GM12878 (cell line): ENCODE results near the gene B3GNT7. TPM values are rescaled to one million over a fixed set of nuclear protein-coding genes. Genes with fewer than 3 reads are reported as not detected.

ENCODE experiments used
- ATAC-seq: fragments of 200-7000 bp; cut with Tn5 transposase; 3 replicates; pipeline ENCODE4 v1.9.1; 2020; ENCODE audit warnings: mild to moderate bottlenecking, moderate library complexity
- BruUV-seq: library from RNA; stranded (reverse); fragments of 400-500 nt; replicated peaks from 2 replicates; lab custom pipeline; 2021; lab: Mats Ljungman, UMichigan
- CTCF ChIA-PET: fragments of 300-600 bp; sonication (Branson Sonifier 250); formaldehyde crosslinking; extraction: SDS; loops from one replicate; lab custom pipeline; 2021; ENCODE audit warnings: inconsistent platforms; lab: Yijun Ruan, JAX
- POLR2A ChIA-PET: fragments of 350-600 bp; formaldehyde crosslinking; extraction: SDS; loops from one replicate; lab custom pipeline; 2021; ENCODE audit warnings: inconsistent platforms; lab: Charles Lee
- RAD21 ChIA-PET: fragments of 300-600 bp; sonication (Branson Sonifier 250); formaldehyde crosslinking; loops from one replicate; lab custom pipeline; 2023; ENCODE audit warnings: antibody characterized with exemption; ENCODE audit not compliant: unreplicated experiment; lab: Charles Lee
- SMC1A ChIA-PET: fragments of 300-600 bp; sonication (Branson Sonifier 250); formaldehyde crosslinking; loops from one replicate; lab custom pipeline; 2023; ENCODE audit not compliant: unreplicated experiment, uncharacterized antibody; lab: Charles Lee
- DNase-seq: peaks from one replicate; pipeline ENCODE4 v3.0.0-alpha.2; 2011; ENCODE audit warnings: low read depth, low spot score
- FAIRE-seq: peaks from 3 replicates; lab custom pipeline; 2011; peaks lifted over from hg19 to GRCh38; lab: Jason Lieb, UNC
- H2AFZ ChIP-seq: 2 replicates; pipeline ENCODE4 v1.6.0; 2011; ENCODE audit warnings: low read depth, low read length, control low read depth; ENCODE audit not compliant: control insufficient read depth
- H3K27ac ChIP-seq: 2 replicates; pipeline ENCODE4 v1.5.1; 2011; ENCODE audit warnings: control low read depth; ENCODE audit not compliant: control insufficient read depth, insufficient read depth
- H3K27me3 ChIP-seq, 2 experiments: replicated peaks in 1 of 2; 2 replicates each; pipeline versions ENCODE4 v1.6.0 to v1.6.1; 2011; ENCODE audit warnings: low read length in 1 of 2; ENCODE audit not compliant: control insufficient read depth in 2 of 2, insufficient read depth in 2 of 2
- H3K36me3 ChIP-seq, 2 experiments: 2 replicates each; pipeline ENCODE4 v1.5.1; 2011; ENCODE audit warnings: low read length in 1 of 2; ENCODE audit not compliant: control insufficient read depth in 2 of 2, insufficient read depth in 2 of 2
- H3K4me1 ChIP-seq: 2 replicates; pipeline ENCODE4 v1.6.1; 2011; ENCODE audit warnings: mild to moderate bottlenecking, low read length, moderate library complexity, mixed read lengths; ENCODE audit not compliant: control insufficient read depth, insufficient read depth
- H3K4me2 ChIP-seq: 2 replicates; pipeline ENCODE4 v1.6.0; 2011; ENCODE audit warnings: control low read depth; ENCODE audit not compliant: control insufficient read depth, insufficient read depth
- H3K4me3 ChIP-seq: fragments of 200-600 bp; sonication (generic); 2 replicates; pipeline ENCODE4 v1.5.1; 2016
- H3K79me2 ChIP-seq: 2 replicates; pipeline ENCODE4 v1.6.0; 2011; ENCODE audit warnings: low read length; ENCODE audit not compliant: control insufficient read depth, insufficient read depth
- H3K9ac ChIP-seq: 2 replicates; pipeline ENCODE4 v1.8.0; 2011; ENCODE audit warnings: low read length, control low read depth, mixed read lengths; ENCODE audit not compliant: control insufficient read depth, insufficient read depth
- H3K9me3 ChIP-seq: replicated peaks from 3 replicates; pipeline ENCODE4 v1.5.1; 2011; ENCODE audit warnings: mild to moderate bottlenecking, low read length; ENCODE audit not compliant: control insufficient read depth, insufficient read depth
- H4K20me1 ChIP-seq: 2 replicates; pipeline ENCODE4 v1.6.0; 2011; ENCODE audit not compliant: control insufficient read depth, insufficient read depth
- BCL11A ChIP-seq: IDR thresholded peaks from 2 replicates; pipeline ENCODE4 v1.6.1; 2011; ENCODE audit warnings: low read depth, low read length
- ESRRA ChIP-seq: IDR thresholded peaks from 2 replicates; pipeline ENCODE4 v1.6.1; 2012; ENCODE audit warnings: mild to moderate bottlenecking, low read length, improper control_type of control experiment
- MEF2B ChIP-seq: fragments of 450-650 bp; IDR thresholded peaks from 2 replicates; pipeline ENCODE4 v1.6.1; 2018; ENCODE audit warnings: mild to moderate bottlenecking, moderate library complexity; ENCODE audit not compliant: partially characterized antibody, poor library complexity, severe bottlenecking
- NFYA ChIP-seq: IDR thresholded peaks from 2 replicates; pipeline ENCODE4 v1.6.1; 2011; ENCODE audit warnings: low read depth, mild to moderate bottlenecking, low read length, improper control_type of control experiment, borderline replicate concordance
- NR2C1 ChIP-seq: fragments of 450-650 bp; IDR thresholded peaks from 2 replicates; pipeline ENCODE4 v1.6.1; 2017; ENCODE audit warnings: antibody characterized with exemption, mild to moderate bottlenecking, moderate library complexity
- PAX8 ChIP-seq: fragments of 450-650 bp; IDR thresholded peaks from 2 replicates; pipeline ENCODE4 v1.6.1; 2017; ENCODE audit warnings: mild to moderate bottlenecking, moderate library complexity
- POLR2A ChIP-seq: IDR thresholded peaks from 2 replicates; pipeline ENCODE4 v1.6.1; 2011; ENCODE audit warnings: low read depth, mild to moderate bottlenecking, low read length
- RUNX3 ChIP-seq: IDR thresholded peaks from 2 replicates; pipeline ENCODE4 v1.6.1; 2012; ENCODE audit warnings: low read length, inconsistent platforms
- ZBED1 ChIP-seq: IDR thresholded peaks from 2 replicates; pipeline ENCODE4 v1.6.1; 2016; ENCODE audit warnings: borderline replicate concordance
- ZSCAN29 ChIP-seq: fragments of 450-650 bp; IDR thresholded peaks from 2 replicates; pipeline ENCODE4 v1.6.1; 2017; ENCODE audit warnings: mild to moderate bottlenecking, moderate library complexity
- WGBS: methylation state at CpG from one replicate; pipeline ENCODE4 v1.1.6; 2016; ENCODE audit warnings: low lambda C conversion rate; ENCODE audit not compliant: insufficient replicate concordance, insufficient coverage; ENCODE audit errors: missing lambda C conversion rate; 5-methylcytosine and 5-hydroxymethylcytosine counted together
- in situ Hi-C: fragments of 300-500 bp; cut with MboI; formaldehyde crosslinking; loops from 9 replicates; pipeline ENCODE4 v1.14.3; 2018; ENCODE audit warnings: mixed read lengths
- intact Hi-C: fragments of 100-400 bp; cut with micrococcal nuclease; formaldehyde crosslinking; loops from one replicate; pipeline ENCODE4 v1.14.2; 2022; ENCODE audit not compliant: unreplicated experiment
- polyA plus RNA-seq, 11 experiments: library from polyadenylated mRNA; depleted of rRNA in 4 of 11; unstranded in 6 of 11; stranded (reverse) in 5 of 11; fragments of >200 nt; fragmentation: Nextera tagmentation in 4 of 11; fragmentation: Illumina TruSeq in 1 of 11; extraction: Ambion mirVana in 4 of 11; extraction: Trizol in 1 of 11; gene quantifications; 1 replicate in 1 of 11; 2 replicates in 10 of 11; pipeline versions ENCODE4 v1.2.1 to v1.2.3, GENCODE V29; 2011 to 2016; ENCODE audit warnings: inconsistent platforms in 2 of 11, missing spikeins in 2 of 11, low read depth in 1 of 11
- total RNA-seq, 4 experiments: library from RNA; depleted of rRNA in 3 of 4; stranded (reverse); fragments of >200 nt in 3 of 4; fragmentation: Illumina TruSeq in 1 of 4; extraction: Trizol in 1 of 4; gene quantifications; 2 replicates each; pipeline versions ENCODE4 v1.2.1 to v1.2.3, GENCODE V29; 2013 to 2021
- TF ChIP-seq, protein P1 (sequence below), 3 experiments: IDR thresholded peaks in 2 of 3; conservative IDR thresholded peaks in 1 of 3; 2 replicates each; pipeline ENCODE4 v1.5.1; 2011; ENCODE audit warnings: low read depth in 3 of 3, low read length in 3 of 3, mild to moderate bottlenecking in 3 of 3, control low read depth in 2 of 3, moderate library complexity in 2 of 3, inconsistent platforms in 1 of 3, mixed read lengths in 1 of 3; ENCODE audit not compliant: control insufficient read depth in 2 of 3, insufficient read depth in 1 of 3; ENCODE audit errors: extremely low read depth in 1 of 3
- TF ChIP-seq, protein P2 (sequence below): IDR thresholded peaks from 2 replicates; pipeline ENCODE4 v1.6.1; 2011; ENCODE audit warnings: borderline replicate concordance, low read depth, mild to moderate bottlenecking, moderate library complexity, low read length; ENCODE audit not compliant: insufficient read depth, poor library complexity, severe bottlenecking
- TF ChIP-seq, protein P3 (sequence below): fragments of 450-650 bp; IDR thresholded peaks from 2 replicates; pipeline ENCODE4 v1.6.1; 2016; ENCODE audit warnings: mild to moderate bottlenecking
- TF ChIP-seq, protein P4 (sequence below): fragments of 450-650 bp; IDR thresholded peaks from 2 replicates; pipeline ENCODE4 v1.6.1; 2017; ENCODE audit warnings: antibody characterized with exemption, mild to moderate bottlenecking, moderate library complexity

The B3GNT7 gene
- total and polyA plus RNA-seq, 10 of the 15 experiments (the other 5 are each of a cell fraction or from before 2014, with no cell fraction given), result 0.91 to 12.6 (median 3.7) TPM

DNA sequence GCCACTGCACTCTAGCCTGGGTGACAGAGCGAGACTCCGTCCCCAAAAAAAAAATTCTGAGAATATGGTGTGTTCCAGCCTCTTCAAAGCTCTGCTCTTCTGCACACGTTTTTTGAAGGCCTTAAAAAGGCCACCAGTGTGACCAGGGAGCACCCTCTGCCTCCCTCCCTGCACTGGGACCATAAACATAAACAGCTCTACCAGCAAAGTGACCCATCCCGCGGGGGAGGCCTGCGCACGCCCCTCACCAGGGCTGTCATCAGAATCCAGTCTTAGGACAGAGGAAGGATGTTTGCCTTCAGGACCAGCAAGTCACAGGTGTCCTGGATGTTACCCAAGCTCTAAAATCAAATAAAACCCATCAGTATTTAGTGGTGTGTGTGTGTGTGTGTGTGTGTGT is 23.2 kb upstream of the B3GNT7 start (continued):
- TF ChIP-seq, protein P1, sequence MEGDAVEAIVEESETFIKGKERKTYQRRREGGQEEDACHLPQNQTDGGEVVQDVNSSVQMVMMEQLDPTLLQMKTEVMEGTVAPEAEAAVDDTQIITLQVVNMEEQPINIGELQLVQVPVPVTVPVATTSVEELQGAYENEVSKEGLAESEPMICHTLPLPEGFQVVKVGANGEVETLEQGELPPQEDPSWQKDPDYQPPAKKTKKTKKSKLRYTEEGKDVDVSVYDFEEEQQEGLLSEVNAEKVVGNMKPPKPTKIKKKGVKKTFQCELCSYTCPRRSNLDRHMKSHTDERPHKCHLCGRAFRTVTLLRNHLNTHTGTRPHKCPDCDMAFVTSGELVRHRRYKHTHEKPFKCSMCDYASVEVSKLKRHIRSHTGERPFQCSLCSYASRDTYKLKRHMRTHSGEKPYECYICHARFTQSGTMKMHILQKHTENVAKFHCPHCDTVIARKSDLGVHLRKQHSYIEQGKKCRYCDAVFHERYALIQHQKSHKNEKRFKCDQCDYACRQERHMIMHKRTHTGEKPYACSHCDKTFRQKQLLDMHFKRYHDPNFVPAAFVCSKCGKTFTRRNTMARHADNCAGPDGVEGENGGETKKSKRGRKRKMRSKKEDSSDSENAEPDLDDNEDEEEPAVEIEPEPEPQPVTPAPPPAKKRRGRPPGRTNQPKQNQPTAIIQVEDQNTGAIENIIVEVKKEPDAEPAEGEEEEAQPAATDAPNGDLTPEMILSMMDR (IDR thresholded peaks at IDR 0.05 in 2 of 3, conservative IDR thresholded peaks at IDR 0.05 in 1 of 3; ENCODE audit: control insufficient read depth in 2 of 3, extremely low read depth in 1 of 3, insufficient read depth in 1 of 3, low read depth in 3 of 3, low read length in 3 of 3), result no peak
- no peak for TF ChIP-seq NR2C1
- TF ChIP-seq, all 136 proteins: peak for 0

DNA sequence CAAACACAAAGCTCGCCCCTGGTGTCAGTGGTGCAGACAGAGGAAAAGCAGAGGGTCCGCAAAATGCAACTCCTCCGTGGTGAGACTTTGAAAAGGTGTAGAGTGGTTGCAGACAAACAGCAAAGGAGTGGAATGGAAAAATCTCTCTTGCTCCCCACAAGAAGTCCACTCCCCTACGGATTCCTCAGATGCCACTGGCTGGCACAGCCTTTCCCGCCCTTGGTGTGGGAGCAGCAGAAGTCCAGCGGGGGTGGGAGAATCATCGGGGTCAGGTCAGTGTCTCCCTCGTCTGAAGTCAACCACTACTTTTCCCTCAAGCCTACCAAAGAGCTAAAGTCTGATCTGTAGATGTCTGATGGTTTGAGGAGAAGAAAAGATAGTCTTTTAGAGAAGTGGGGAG is 22.3 kb upstream of the B3GNT7 start:
- Histone ChIP-seq H3K4me2 (no peak overlapping the region), H2AFZ (no peak overlapping the region), H3K4me3 (no peak overlapping the region), H3K4me1 (no peaks in the 10 kb centered on the region), H3K36me3 (no peaks in the 10 kb centered on the region), H3K9ac (no peak overlapping the region), H4K20me1 (no peaks in the 10 kb centered on the region), H3K79me2 (no peaks in the 10 kb centered on the region), H3K27me3 (no peaks in the 10 kb centered on the region), H3K9me3 (no peaks in the 10 kb centered on the region), H3K27ac (no peak overlapping the region)
- POLR2A ChIA-PET, result interaction anchor here (0.7 kb wide), 2 partner anchors 38 to 356 kb away, joined by 3 to 4 read pairs; no protein-coding TSS in a partner anchor
- in situ Hi-C loops (no loop called here), intact Hi-C loops (no loop called here)
- no TSS peak for BruUV-seq
- FAIRE-seq, result no peak
- ATAC-seq, result no peak
- RAD21 ChIA-PET, result no interaction called here
- CTCF ChIA-PET, result interaction anchor here (1.2 kb wide), 1 partner anchor 76 kb away, joined by 4 read pairs; no protein-coding TSS in a partner anchor
- SMC1A ChIA-PET, result interaction anchor here (1.5 kb wide), 1 partner anchor 146 kb away, joined by 4 read pairs; no protein-coding TSS in a partner anchor
- 54% methylated on average over 8 of the region's 8 CpGs for WGBS
- no peak for DNase-seq
- TF ChIP-seq, protein P2, sequence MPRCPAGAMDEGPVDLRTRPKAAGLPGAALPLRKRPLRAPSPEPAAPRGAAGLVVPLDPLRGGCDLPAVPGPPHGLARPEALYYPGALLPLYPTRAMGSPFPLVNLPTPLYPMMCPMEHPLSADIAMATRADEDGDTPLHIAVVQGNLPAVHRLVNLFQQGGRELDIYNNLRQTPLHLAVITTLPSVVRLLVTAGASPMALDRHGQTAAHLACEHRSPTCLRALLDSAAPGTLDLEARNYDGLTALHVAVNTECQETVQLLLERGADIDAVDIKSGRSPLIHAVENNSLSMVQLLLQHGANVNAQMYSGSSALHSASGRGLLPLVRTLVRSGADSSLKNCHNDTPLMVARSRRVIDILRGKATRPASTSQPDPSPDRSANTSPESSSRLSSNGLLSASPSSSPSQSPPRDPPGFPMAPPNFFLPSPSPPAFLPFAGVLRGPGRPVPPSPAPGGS, result no peak
- TF ChIP-seq ZBED1 (no peak), NFYA (no peak), MEF2B (no peak), PAX8 (no peak), ESRRA (no peak), BCL11A (no peak), RUNX3 (no peak), POLR2A (no peak), ZSCAN29 (no peak)
- TF ChIP-seq, protein P3, sequence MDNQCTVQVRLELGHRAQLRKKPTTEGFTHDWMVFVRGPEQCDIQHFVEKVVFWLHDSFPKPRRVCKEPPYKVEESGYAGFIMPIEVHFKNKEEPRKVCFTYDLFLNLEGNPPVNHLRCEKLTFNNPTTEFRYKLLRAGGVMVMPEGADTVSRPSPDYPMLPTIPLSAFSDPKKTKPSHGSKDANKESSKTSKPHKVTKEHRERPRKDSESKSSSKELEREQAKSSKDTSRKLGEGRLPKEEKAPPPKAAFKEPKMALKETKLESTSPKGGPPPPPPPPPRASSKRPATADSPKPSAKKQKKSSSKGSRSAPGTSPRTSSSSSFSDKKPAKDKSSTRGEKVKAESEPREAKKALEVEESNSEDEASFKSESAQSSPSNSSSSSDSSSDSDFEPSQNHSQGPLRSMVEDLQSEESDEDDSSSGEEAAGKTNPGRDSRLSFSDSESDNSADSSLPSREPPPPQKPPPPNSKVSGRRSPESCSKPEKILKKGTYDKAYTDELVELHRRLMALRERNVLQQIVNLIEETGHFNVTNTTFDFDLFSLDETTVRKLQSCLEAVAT, result no peak
- TF ChIP-seq, protein P4, sequence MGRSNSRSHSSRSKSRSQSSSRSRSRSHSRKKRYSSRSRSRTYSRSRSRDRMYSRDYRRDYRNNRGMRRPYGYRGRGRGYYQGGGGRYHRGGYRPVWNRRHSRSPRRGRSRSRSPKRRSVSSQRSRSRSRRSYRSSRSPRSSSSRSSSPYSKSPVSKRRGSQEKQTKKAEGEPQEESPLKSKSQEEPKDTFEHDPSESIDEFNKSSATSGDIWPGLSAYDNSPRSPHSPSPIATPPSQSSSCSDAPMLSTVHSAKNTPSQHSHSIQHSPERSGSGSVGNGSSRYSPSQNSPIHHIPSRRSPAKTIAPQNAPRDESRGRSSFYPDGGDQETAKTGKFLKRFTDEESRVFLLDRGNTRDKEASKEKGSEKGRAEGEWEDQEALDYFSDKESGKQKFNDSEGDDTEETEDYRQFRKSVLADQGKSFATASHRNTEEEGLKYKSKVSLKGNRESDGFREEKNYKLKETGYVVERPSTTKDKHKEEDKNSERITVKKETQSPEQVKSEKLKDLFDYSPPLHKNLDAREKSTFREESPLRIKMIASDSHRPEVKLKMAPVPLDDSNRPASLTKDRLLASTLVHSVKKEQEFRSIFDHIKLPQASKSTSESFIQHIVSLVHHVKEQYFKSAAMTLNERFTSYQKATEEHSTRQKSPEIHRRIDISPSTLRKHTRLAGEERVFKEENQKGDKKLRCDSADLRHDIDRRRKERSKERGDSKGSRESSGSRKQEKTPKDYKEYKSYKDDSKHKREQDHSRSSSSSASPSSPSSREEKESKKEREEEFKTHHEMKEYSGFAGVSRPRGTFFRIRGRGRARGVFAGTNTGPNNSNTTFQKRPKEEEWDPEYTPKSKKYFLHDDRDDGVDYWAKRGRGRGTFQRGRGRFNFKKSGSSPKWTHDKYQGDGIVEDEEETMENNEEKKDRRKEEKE, result no peak
